ENCODE results near the gene ACADM.

The ACADM gene

GRCh38 chr1:75786901-75787493, 62.5 kb downstream of the ACADM start:
- DNase-seq (ENCODE audit: low read depth): no peak
- H3K4me3 ChIP-seq (ENCODE audit: low read length): peak overlapping the region; percentile 85
- no peak for TF ChIP-seq CTCF (conservative IDR thresholded peaks at IDR 0.05; ENCODE audit: low read depth, low read length)

- DNase-seq (ENCODE audit: low read depth): no peak
- peak overlapping the region; percentile 85 for H3K4me3 ChIP-seq (ENCODE audit: low read length)
- no peak for TF ChIP-seq CTCF (conservative IDR thresholded peaks at IDR 0.05; ENCODE audit: low read depth, low read length)
These were observed 63.0 kb downstream of the ACADM start for GRCh38 chr1:75787524-75787923.

- no peak for DNase-seq (ENCODE audit: low read depth)
- peak overlapping the region; percentile 85 for H3K4me3 ChIP-seq (ENCODE audit: low read length)
These were observed 65.5 kb downstream of the ACADM start for GRCh38 chr1:75789988-75790387.

GRCh38 chr1:75791022-75791421, 66.5 kb downstream of the ACADM start:
- DNase-seq (ENCODE audit: low read depth): no peak
- peak overlapping the region; percentile 85 for H3K4me3 ChIP-seq (ENCODE audit: low read length)
- no peak for TF ChIP-seq CTCF (conservative IDR thresholded peaks at IDR 0.05; ENCODE audit: low read depth, low read length)

More at GRCh38 chr1:75789988-75790387, 65.5 kb downstream of the ACADM start:
- TF ChIP-seq CTCF (conservative IDR thresholded peaks at IDR 0.05; ENCODE audit: low read depth, low read length): no peak

GRCh38 chr1:75792091-75792490, 67.6 kb downstream of the ACADM start:
- TF ChIP-seq CTCF (conservative IDR thresholded peaks at IDR 0.05; ENCODE audit: low read depth, low read length): no peak
- DNase-seq (ENCODE audit: low read depth): no peak
- H3K4me3 ChIP-seq (ENCODE audit: low read length): no peak overlapping the region

GRCh38 chr1:75794382-75794781, 69.9 kb downstream of the ACADM start:
- no peak overlapping the region for H3K4me3 ChIP-seq (ENCODE audit: low read length)
- no peak for TF ChIP-seq CTCF (conservative IDR thresholded peaks at IDR 0.05; ENCODE audit: low read depth, low read length)
- no peak for DNase-seq (ENCODE audit: low read depth)

GRCh38 chr1:75795703-75796193, 71.2 kb downstream of the ACADM start:
- no peak for TF ChIP-seq CTCF (conservative IDR thresholded peaks at IDR 0.05; ENCODE audit: low read depth, low read length)
- DNase-seq (ENCODE audit: low read depth): no peak
- H3K4me3 ChIP-seq (ENCODE audit: low read length): no peak overlapping the region
